Choroid plexus epithelial cell (primary cell): ENCODE measurements around the gene ALKBH5.

Experiments used
- DNase-seq: peaks from one replicate; pipeline ENCODE4 v3.0.0-alpha.2; 2010; ENCODE audit warnings: low read depth
- H3K4me3 ChIP-seq: 2 replicates; pipeline ENCODE4 v1.5.1; 2011; ENCODE audit warnings: low read depth, mild to moderate bottlenecking, control low read depth, low read length, moderate library complexity
- TF ChIP-seq, protein P1 (sequence below): conservative IDR thresholded peaks from 2 replicates; pipeline ENCODE4 v1.5.1; 2011; ENCODE audit warnings: low read depth, mild to moderate bottlenecking, control low read depth, inconsistent platforms, low read length, moderate library complexity

ALKBH5 gene

DNA sequence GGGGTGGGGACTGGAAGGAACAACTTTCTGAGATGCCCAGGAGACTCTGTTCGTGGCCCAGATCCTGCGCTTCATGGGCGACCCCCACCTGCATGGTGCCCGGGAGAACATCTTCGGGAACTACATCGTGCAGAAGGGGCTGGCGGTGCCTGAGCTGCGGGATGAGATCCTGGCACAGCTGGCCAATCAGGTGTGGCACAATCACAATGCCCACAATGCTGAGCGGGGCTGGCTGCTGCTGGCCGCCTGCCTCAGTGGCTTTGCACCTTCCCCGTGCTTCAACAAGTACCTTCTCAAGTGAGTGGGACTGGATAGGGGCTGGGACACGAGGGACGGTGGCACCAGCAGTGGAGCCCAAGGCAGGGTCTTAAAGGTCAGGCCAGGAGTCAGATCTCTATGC, 37.8 kb upstream of the ALKBH5 start:
- no peak overlapping the region for H3K4me3 ChIP-seq
- no peak for DNase-seq
- TF ChIP-seq, protein P1, sequence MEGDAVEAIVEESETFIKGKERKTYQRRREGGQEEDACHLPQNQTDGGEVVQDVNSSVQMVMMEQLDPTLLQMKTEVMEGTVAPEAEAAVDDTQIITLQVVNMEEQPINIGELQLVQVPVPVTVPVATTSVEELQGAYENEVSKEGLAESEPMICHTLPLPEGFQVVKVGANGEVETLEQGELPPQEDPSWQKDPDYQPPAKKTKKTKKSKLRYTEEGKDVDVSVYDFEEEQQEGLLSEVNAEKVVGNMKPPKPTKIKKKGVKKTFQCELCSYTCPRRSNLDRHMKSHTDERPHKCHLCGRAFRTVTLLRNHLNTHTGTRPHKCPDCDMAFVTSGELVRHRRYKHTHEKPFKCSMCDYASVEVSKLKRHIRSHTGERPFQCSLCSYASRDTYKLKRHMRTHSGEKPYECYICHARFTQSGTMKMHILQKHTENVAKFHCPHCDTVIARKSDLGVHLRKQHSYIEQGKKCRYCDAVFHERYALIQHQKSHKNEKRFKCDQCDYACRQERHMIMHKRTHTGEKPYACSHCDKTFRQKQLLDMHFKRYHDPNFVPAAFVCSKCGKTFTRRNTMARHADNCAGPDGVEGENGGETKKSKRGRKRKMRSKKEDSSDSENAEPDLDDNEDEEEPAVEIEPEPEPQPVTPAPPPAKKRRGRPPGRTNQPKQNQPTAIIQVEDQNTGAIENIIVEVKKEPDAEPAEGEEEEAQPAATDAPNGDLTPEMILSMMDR: no peak

DNA sequence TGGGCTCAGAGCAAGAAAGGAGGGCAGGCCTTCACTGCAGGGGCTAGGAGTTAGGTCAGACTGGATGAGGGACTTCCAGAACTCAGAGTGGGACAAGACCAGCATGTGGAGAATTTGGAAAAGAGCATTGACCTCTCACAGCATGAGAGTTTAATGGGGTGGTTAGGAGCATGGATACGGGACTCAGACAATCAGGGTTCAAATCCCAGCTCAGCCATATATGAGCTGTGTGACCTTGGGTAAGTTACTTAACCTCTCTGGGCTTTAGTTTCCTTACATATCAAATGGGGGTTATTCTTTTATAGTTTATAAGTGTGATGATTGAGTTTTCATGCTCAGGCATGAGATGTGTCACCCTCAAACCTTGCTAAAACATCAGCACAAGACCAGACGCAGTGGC, 37.4 kb upstream of the ALKBH5 start:
- H3K4me3 ChIP-seq: no peak overlapping the region
- TF ChIP-seq, protein P1: no peak
- no peak for DNase-seq

DNA sequence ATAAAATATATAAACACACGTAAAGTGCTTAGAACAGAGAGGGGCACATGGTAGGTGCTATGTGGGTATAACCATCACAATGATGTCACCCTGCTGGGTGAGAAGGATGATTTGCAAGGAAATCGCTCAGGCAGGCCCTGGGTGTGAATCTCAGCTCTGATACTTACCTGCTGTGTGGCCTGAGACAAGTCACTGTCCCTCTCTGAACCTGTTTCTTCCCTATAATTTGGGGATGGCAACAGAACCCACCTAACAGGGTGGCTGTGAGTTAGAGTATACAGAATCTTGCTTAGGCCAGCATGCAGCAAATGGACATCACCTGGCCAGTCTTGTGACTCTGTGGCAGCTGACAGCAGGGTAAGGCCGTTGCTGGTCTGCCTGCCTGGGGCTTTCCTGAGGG, 36.6 kb upstream of the ALKBH5 start:
- TF ChIP-seq, protein P1: no peak
- H3K4me3 ChIP-seq: no peak overlapping the region
- no peak for DNase-seq

DNA sequence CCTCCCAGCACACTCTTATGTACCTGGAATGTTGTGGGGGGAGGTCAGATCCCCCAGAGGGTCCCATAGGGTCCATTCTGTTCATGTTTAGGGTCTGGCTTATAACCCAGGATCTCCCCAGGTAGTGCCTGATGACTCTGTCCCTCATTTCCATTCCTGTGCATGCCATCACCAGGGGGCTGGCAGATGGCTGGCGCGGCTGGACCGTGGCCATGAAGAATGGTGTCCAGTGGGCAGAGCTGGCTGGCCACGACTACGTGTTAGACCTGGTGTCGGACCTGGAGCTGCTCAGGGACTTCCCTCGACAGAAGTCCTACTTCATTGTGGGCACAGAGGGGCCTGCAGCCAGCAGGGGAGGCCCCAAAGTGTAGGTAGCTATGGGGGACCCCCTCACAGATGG, 35.0 kb upstream of the ALKBH5 start:
- no peak for DNase-seq
- TF ChIP-seq, protein P1: no peak
- H3K4me3 ChIP-seq: no peak overlapping the region

DNA sequence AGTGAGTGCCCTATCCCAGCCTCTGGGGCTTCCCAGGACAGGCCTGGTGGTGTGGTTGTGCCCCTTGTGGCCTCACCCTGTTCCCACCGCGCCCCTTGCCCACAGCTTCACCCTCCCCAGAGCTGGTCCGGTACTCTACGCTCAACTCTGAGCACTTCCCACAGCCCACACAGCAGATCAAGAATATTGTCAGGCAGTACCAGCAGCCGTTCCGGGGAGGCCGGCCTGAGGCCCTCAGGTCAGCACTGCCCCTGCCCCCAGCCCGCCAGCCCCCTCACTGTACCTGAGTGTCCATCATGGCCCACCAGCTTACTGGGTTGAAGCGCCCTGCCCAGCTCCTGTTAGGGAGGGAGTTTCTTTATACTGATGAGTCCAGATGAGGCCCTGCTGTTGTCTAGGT, 32.3 kb upstream of the ALKBH5 start:
- DNase-seq: no peak
- TF ChIP-seq, protein P1: no peak
- no peak overlapping the region for H3K4me3 ChIP-seq

DNA sequence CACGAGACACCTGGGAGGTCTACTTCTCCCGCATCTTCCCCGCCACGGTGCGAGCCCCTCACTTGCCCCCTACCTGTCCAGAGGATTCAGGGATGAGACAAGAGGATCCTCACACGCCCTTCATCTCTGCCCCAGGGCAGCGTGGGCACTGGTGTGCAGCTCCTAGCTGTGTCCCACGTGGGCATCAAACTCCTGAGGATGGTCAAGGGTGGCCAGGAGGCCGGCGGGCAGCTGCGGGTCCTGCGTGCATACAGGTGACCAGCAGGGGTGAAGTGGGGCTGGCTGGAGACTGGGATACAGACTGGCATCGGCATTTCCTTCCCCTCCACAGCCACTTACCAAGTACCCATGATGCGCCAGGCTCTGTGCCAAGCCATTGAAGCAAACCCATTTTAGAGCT, 28.4 kb upstream of the ALKBH5 start:
- TF ChIP-seq, protein P1: no peak
- no peak for DNase-seq
- H3K4me3 ChIP-seq: no peak overlapping the region

DNA sequence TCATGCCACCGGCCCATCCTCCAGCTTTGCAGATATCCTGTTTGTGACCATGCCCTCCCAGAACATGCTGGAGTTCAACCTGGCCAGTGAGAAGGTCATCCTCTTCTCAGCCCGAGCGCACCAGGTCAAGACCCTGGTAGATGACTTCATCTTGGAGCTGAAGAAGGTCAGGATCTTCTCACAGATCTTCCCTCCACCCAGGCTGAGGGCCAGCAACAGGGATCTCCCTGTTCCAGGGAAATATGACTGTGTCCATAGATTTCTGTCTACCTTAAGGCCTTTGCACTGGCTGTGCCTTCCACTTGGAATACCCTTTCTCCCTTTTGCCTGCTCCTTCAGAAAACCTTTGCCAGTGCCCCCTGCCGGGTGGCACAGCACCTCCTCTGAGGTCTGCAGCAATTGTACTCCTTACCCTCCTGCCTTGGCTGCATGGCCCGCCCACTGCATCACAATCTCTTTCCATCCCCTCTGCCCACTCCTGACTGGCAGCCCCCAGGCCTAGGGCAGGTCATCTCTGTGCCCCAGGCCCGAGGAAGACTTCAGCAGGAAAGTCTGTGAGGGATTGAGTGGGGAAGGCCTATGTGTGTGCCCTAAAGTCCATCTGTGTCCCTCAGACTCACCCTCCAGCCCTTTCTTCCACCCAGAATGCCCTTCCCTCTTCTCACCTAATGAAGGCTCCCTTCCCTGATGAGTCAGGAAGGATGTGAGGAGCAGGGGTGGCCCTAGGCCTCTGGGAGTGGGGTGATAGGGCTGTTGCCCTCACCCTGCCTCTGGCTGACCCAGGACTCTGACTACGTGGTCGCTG, 27.3 kb upstream of the ALKBH5 start:
- no peak for DNase-seq

More for the DNA sequence above, 27.3 kb upstream of the ALKBH5 start:
- H3K4me3 ChIP-seq: no peak overlapping the region
- TF ChIP-seq, protein P1: no peak
